Fibroblast of pulmonary artery (primary cell): ENCODE measurements around the gene COA6.
A peak's percentile ranks its signal among the peaks of the same experiment; 100 is the strongest.
"Not testable (repeated sequence)": the region's sequence is repeated elsewhere in the genome, so short reads cannot be mapped to it uniquely, and the experiment has no call there.

ENCODE experiments used
- DNase-seq: peaks from one replicate; pipeline ENCODE4 v3.0.0-alpha.2; 2010; ENCODE audit warnings: low read depth
- H3K4me3 ChIP-seq: replicated peaks from 2 replicates; pipeline ENCODE4 v1.5.1; 2011; ENCODE audit warnings: low read depth, mild to moderate bottlenecking, control low read depth, low read length, moderate library complexity
- CTCF ChIP-seq: IDR thresholded peaks from 2 replicates; pipeline ENCODE4 v1.5.1; 2011; ENCODE audit warnings: mild to moderate bottlenecking, control low read depth, low read length, inconsistent platforms; ENCODE audit errors: missing control alignments

The COA6 gene

DNA sequence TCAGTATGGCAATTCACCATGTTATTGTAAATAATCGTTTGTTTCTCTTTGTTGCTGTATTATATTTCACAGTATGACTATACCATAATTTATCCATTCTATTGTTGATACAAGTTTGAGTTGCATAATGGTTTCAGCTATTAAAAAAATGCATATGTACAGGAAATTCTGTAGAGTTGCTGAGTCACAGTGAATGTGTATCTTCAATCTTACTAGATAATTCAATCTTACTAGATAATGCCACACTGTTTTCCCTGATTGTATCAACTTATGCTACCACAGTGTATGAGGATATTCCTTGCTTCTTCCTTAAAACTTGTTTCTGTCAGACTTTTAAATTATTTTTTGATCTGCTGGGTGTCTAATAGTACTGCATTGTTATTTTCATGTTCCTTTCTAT, 3.5 kb upstream of the COA6 start:
- peak; percentile 57 for DNase-seq
- no peak overlapping the region for H3K4me3 ChIP-seq
- no peak for TF ChIP-seq CTCF

DNA sequence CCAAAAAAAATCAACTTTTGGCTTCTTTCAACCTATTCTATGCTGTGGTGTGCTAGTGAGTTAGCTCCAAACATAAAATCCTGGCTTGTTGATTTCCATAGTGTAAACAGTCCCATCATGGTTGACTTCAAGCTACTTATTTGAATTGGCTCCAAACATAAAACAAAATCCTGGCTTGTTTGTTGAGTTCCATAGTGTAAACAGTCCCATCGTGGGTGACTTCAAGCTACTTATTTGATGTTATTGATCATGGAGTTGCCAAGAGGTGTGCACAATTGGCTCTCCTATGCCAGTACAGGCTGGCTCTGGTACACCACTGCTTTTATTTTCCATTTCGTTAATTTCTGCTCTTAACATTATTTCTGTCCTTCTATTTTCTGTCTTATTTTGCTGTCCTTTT, 1.8 kb upstream of the COA6 start:
- no peak overlapping the region for H3K4me3 ChIP-seq
- no peak for TF ChIP-seq CTCF
- no peak for DNase-seq

- TF ChIP-seq CTCF, result no peak
- DNase-seq, result no peak
Measured at GRCh38 chr1:234372011-234372757, 1.1 kb upstream of the COA6 start.

GRCh38 chr1:234373959-234374254, 651 bp downstream of the COA6 start:
- peak overlapping the region; percentile 81 for H3K4me3 ChIP-seq
- TF ChIP-seq CTCF, result no peak
- DNase-seq, result no peak

More at GRCh38 chr1:234372011-234372757, 1.1 kb upstream of the COA6 start:
- peak overlapping the region; percentile 81 for H3K4me3 ChIP-seq

- TF ChIP-seq CTCF, result no peak
- H3K4me3 ChIP-seq, result no peak overlapping the region
- DNase-seq, result no peak
Measured at GRCh38 chr1:234375672-234376071, 2.4 kb downstream of the COA6 start.

- H3K4me3 ChIP-seq, DNase-seq: not testable (repeated sequence)
Measured at GRCh38 chr1:234379591-234380109, 6.4 kb downstream of the COA6 start.

- DNase-seq, result no peak
- no peak for TF ChIP-seq CTCF
- H3K4me3 ChIP-seq, result no peak overlapping the region
Measured at GRCh38 chr1:234381699-234382555, 8.7 kb downstream of the COA6 start.
